HL-60/S4 (cell line): ENCODE data around the gene SLC9A1.
"Not testable (repeated sequence)": the region's sequence is repeated elsewhere in the genome, so short reads cannot be mapped to it uniquely, and the experiment has no call there.

Experiments used
- in situ Hi-C: fragments of 300-500 bp; cut with MboI; formaldehyde crosslinking; loops from 2 replicates; pipeline ENCODE4 v1.14.3; 2022; ENCODE audit warnings: low sequenced_read_pairs

Gene SLC9A1

DNA sequence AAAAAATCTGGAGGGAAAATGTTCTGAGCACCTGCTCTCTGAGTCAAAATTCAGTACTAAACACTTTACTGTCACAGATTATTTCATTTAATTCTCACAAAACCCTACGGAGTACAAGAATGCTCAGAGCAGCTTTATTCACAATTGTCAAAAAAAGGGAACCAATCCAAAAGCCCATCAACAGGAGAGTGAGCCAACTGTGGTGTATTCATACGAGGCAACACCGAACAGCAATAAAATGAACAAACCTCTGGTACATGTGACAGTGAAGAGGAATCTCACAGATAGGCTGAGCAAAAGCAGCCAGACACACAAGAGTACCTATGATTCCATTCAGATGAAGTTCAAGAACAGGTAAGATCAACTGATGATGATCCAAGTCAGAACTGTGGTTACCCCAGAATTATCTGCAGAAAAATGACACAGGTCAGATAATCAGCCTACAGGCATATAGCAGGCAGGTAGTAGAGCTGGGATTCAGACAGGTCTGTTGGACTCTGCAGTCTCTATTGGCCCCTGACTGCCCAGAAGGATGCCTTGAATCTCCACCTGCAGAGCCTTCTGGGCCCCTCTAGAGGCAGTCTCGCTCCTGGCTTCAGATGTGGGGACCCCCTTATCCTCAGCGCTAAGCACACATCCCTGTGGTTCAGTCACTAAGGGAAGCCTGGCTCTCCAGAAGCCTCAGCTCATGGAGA lies 19.2 kb downstream of the SLC9A1 start:
- in situ Hi-C loops, result no loop called here

DNA sequence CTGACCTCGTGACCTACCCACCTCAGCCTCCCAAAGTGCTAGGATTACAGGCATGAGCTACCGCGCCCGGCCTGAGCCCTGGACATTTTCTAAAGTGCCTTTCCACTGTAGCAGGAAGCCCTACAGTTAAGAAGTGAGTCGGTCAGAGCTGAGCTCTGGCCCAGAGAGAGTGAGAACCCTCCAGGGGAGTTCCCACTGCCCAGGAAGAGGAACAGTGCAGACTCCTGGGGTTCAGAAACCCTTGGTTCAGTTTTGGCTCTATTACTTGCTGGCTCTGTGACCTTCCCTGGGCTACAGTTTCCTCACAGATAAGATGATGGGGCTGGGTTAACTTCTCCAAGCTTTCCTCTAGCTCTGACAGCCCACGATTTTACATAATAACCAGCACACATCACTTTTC lies 20.9 kb downstream of the SLC9A1 start:
- in situ Hi-C loops, result no loop called here

DNA sequence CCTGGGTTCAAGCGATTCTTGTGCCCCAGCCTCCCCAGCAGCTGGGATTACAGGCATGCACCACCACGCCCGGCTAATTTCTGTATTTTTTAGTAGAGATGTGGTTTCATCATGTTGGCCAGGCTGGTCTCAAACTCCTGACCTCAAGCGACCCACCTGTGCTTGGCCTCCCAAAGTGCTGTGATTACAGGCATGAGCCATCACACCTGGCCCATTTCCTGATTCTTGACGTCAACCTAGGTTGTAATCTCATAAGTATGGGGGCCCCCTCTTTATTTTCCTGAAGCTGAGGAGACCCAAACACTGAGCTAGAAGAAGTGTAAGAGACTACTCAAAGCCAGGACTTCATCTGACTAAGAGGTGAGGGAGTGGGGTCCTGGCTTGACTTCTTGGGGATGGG lies 21.8 kb downstream of the SLC9A1 start:
- in situ Hi-C loops, result no loop called here

DNA sequence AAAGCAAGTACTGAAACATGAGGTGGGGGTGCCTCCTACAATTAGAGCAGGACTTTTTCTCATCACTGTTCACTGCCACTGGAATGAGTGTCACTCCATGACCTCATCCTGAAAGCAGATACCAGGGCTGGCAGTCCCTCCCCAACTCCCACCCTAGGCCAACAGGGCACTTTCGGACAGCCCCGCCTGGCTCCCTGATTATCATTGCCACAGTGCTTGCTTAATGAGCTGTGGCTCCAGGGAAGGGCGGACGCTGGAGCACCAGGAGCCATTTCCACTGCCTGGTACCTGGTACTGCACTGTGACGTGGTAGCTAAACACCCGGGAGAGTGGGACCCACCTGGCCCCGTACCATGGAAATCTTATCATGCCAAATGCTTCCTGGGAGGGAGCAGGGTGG lies 22.3 kb downstream of the SLC9A1 start:
- in situ Hi-C loops, result no loop called here

DNA sequence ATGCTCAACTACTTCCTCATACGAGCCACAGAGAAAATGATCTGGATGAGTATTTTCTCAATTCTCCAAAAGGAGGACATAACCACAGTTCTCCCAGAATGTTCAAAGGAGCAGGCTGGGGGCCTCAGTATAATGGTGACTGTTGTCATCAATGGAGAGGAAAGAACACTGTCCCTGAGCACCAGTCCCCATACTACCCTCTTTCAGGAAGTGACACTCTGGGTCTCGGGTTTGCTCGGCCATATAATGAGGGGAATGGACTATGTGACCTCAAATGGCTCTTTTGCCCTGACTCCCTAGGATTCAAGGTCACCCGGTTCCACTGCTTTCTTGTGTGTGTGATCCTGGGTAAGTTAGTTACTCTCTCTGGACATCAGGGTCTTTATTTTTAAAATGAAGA lies 22.8 kb downstream of the SLC9A1 start:
- in situ Hi-C loops, result no loop called here

DNA sequence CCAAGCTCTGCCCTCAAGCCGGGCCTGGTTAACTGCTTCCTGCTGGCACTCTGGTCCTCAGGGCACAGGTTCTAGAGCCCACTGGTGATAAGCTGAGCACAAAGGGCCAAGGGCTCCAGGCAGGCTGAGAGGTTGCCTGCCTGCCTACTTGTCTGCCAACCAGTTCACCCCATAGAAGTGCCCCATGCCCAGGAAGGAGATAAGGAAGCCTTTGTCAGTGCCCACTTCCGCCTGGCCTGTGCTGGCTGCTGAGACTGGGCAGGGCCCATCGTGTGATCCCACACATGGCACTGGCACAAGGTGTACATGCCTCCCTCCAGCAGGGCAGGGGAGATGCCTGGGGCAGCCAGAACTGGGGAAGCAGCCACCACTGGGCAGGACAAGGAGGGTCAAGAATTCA lies 24.1 kb downstream of the SLC9A1 start:
- in situ Hi-C loops, result no loop called here

DNA sequence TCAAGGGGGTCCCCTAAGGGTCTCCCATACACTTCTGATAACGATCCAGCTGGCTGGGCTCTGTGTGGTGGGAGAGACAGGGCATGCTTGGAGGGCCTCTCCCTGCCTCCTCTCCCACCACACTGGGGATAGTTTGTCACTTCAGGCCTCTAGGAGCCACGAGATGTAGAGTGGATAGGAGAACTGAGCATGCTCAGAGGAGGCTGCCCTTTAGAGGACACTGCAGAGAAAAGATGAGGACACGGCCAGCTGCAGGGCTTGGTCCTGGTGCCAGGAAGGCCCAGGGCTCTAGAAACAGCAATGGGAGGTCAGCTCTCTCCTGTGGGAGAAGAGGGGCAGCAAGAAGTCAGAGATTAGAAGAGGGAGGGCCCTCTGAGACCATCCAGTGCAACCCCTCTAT lies 25.7 kb downstream of the SLC9A1 start:
- in situ Hi-C loops, result no loop called here

DNA sequence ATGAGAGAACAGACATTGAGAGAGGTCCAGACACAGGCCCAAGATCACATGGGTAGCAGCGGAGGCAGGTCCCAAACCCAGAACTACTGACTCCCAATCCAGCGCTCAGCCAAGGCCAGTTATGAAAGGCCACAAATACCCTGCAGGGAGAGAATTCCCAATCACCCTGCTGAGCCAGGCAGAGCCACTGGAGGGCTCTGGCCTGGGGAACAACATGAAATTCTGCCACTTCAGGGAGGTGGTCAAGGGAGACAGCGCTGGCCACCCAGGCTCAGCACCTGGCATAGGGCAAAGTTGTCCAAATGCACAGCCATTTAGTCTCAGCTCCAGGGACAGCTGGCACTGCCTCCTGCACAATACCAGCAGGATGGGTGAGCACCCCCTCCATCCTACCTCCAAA lies 27.5 kb downstream of the SLC9A1 start:
- in situ Hi-C loops, result no loop called here

DNA sequence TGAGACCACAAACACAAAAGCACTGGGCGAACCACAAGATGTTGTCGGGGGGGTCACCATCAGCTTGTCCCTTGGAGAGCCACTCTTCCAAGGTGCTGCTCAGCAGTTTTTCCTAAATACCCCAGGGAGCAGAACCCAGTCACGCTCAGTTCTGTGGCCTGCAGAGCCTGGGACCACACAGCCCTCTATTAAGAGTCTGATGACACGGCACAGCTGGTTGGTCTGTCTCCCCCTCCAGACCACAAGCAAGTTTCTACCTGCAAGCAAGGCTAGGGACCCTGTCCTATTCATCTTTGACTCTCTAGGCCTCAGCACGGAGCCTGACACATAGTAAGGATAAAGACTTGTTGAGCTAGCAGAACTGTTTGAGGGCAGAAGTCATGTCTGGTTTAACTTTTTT lies 28.5 kb downstream of the SLC9A1 start:
- in situ Hi-C loops, result no loop called here

DNA sequence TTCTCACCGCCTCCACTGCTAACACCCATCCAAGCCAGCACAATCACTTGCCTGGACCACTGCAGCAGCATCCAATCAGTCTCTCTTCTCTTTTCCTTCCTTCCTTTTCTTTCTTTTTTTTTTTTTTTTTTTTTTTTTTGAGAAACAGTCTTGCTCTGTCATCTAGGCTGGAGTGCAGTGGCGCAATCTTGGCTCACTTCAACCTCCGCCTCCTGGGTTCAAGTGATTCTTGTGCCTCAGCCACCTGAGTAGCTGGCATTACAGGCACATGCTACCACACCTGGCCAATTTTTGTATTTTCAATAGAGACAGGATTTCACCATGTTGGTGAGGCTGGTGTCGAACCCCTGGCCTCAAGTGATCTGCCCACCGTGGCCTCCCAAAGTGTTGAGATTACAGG lies 29.8 kb downstream of the SLC9A1 start:
- in situ Hi-C loops, result not testable (repeated sequence)

DNA sequence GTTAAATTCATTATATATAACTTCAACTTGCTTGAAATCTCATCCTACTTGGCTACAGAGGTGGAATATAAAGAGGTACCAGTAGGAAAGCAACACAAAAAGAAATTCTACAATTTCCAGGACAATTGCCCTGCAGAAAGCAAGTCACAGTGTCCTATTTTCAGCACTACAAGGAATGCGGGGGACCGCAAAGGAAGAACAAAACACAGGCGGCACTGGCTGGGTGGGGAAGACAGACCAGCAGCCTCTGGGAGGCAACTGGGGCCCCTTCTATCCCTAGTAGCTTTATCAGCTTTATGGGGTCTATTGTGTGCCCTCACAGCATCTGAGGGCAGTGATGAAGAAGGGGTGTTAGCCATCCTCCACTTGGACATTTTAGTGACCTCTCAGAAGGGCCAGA lies 30.5 kb downstream of the SLC9A1 start:
- in situ Hi-C loops, result no loop called here

DNA sequence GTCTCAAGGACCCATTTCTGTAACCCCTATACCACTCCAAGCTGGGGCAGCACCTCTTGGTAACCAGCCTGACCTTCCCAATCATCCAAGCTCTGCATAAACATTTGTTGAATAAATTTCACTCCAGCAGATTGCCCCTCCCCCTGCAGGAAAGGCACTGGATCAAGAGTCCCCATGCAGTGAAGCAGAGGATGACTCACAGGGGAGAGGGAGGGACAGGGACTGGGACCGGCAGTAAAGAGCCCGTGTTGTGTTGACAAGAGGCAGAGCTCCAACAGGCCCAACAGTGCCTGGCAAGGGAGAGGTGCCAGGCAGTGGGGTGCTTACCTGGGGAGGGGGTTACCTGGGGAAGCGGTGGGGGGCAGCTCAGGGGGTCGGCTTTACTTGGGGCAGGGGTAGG lies 32.3 kb downstream of the SLC9A1 start:
- in situ Hi-C loops, result no loop called here

DNA sequence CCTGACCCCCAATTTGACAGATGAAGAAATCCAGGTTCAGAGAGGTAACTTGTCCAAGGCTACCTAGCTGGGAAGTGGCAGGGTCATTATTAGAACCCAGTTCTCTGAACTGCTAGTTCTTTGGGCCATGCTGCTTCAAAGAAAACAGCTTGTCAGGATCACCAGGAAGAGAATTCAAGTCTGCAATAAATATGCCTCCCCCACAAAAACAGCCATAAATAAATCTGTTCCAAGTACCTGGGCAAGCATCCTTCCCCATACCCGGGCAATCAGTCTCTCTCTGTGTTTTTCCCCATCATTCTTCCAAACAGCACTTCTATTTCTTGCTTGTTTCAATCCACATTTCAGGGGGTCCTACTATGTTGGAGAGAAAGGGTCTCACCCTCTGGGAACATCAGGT lies 34.1 kb downstream of the SLC9A1 start:
- in situ Hi-C loops, result no loop called here

DNA sequence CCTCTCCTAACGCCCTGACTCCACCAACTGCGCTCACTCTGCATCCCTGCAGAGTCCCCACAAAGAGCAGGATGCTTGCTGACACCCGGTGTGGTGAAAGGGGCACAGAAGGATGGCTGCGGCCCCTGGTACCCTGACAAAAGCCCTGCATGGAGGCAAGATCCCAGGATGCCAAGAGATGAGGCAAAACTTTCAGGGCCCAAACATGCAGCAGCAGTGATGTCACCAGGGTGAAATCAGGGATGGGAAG lies 36.6 kb downstream of the SLC9A1 start:
- in situ Hi-C loops, result no loop called here

DNA sequence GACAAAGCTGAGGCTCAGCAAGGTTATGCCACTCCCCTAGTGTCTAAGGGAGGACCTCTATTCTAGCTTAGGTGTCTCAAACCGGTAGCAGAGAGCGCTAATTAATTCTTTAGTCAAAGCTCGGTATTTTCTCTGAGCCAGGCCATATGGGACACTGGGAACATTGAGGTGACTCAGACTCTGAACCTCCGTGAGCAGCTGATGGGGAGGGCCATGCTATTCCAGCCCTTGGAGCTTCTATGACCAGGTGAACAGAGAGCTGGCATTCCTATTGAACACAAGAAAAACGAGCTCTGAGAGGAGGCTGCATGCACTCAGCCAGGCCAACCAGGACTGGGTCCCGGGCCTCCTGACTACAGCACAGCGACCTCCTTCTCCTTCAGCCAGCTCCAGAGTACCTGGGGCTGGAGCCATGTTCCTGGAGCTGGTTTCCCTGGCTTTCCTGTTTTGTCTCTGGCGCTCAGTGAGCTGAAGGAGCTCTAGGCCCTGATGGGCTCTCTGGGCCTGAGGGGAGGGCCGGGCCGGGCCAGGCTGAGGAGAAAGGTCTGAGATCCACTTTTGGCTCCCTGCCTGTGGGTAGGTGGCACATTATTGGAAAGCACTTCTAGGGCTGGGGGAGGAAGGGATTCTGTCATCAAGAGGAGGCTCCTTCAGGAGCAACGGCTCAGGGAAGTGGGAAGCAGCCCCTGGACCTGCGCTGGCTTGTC lies 37.0 kb downstream of the SLC9A1 start:
- in situ Hi-C loops, result no loop called here

DNA sequence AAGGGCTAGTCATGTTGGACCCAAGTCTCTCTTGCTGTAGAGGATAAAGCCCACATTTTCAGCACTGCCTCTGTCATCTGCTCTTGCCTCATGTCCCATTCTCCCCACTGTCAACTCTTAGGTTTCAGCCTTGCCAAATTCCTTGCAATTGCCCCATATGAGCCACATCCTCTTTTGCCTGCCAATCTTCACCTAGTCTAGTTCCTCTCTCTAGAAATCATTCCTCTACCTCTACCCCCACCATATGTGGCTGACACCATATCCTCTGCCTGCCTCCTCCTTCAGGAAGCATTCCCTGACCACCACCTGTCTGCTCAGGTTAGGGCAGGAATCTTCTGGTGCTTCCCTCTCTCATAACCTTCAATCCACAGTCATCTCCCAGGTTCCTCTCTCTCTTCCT lies 38.2 kb downstream of the SLC9A1 start:
- in situ Hi-C loops, result no loop called here

DNA sequence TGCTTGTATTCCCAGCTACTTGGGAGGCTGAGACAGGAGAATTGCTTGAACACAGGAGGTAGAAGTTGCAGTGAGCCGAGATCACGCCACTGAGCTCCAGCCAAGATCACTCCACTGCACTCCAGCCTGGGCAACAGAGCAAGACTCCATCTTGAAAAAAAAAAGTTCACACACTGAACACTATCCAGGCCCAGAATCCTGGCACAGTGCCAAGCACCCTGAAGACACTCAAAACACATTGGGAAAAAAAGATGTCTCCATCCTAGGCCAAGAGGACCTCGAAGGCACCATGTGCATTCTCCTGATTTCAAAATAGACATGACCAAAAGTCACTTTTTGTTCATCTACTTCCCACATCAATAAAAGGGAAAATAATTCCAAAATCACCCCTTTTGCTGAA lies 38.7 kb downstream of the SLC9A1 start:
- in situ Hi-C loops, result no loop called here

DNA sequence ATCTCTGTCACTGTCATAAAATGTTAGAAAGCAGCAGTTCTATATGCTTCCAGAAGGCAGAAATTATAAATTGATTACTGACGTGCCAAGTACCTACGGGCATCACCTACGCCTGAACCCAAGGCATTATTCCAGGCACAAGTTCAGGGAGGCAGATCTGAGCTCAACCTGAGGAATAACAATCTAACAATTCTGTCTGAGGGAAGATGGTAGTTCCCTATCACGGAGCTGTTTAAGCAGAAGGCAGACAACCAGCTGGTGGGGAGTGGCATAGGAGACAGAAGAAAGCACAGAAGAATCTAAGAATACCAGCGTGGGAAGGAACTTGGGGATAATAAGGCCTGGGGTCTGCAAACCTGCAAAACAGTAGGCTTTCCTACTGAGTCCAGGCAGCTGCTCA lies 40.4 kb downstream of the SLC9A1 start:
- in situ Hi-C loops, result no loop called here

DNA sequence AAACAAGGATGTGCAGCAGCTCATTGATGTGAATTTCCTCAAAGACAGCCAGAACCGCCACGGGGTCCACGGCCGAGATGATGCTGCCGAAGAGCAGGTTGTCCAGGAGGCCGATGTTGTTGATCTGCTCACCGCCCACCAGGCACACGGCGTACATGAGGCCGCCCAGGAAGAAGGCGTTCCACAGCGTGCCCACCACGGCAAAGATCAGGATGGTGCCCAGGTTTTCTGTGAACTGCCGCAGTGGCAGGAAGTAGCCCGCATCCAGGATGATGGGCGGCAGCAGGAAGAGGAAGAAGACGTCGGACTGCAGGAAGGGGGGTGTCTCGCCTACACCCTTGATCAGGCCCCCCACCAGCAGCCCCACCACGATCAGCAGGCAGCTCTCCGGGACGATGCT lies 41.1 kb downstream of the SLC9A1 start:
- in situ Hi-C loops, result no loop called here

DNA sequence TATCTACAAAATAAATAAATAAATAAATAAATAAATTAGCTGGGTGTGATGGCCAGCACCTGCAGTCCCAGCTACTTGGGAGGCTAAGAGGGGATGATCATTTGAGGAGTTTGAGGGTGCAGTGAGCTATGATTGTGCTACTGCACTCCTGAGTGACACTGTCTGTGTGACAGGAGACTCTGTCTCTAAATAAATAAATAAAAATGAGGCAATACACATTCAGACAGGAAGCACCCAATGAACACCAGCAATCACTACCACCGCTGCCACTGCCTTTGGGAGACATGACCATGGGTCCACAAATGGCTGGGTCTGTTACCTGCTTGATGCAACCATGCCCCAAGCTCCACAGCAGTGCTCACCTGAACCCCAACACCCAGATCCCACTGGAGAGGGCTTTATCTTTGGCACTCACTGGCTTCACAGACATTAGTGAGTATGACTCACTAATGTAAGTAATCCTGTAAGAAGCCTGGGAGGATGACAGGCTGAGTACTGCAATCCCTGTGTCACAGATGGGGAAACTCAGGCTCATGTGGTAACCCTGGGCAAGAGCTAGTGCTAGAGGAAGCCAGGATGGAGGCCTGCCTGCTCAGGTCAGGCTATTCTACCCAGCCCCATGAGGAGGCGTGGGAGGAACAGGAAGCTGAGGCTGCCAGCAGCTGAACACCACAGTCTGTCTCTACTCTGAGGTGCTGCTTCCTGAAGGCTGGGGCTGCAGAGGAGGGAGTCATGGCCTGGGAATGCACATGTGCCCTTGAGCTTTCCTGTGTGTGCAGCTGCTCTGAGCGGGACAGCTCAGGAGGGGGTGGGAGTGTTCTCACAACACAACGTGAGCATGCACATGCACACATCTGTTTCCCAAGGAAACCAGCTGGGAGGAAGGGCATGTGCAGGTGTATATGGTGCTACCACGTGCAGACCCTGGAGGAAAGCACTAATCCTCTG lies 43.0 kb downstream of the SLC9A1 start:
- in situ Hi-C loops, result no loop called here

DNA sequence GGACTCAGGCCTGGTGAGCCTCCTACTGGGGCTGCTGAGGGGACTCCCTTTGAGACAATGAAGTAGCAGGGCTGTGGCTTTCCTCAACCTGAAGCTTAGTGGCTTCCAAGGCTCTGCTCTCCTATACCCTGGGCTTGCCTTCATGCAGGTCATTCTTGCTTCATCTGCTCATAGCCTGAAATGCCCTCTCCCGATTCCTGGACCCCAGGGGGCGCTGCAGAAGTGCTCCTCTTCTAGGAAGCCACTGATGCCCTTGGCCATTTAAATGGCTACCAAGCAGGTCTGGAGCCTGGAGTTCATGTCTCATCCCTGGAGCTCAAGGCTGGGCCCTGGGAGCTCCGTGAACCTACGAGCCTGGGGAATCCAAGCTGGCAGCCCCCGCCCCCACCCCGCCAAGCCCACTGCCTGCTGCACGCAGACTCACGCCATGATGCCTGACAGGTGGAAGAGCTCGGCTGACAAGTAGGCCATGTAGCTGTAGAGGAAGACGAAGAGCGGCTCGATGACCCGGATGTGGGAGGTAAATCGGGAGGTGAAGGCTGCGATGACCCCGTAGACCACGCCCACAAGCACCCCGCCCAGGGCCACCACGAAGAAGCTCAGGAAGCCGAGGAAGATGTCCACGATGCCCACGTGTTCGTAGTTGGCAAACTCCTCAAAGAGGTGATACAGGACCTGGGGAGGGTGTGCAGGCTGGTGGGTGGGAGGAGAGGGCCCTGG lies 45.7 kb downstream of the SLC9A1 start:
- in situ Hi-C loops, result no loop called here
